HG02798 (cell line): ENCODE results near the gene USP2.

Experiments used
- ATAC-seq: cut with Tn5 transposase; IDR thresholded peaks from one replicate; pipeline ENCODE4 v1.9.1; 2021; ENCODE audit warnings: mild to moderate bottlenecking; ENCODE audit not compliant: unreplicated experiment, poor library complexity

USP2 gene

GRCh38 chr11:119315131-119316015, 66.1 kb downstream of the USP2 start:
- peak; percentile 41 for ATAC-seq

- no peak for ATAC-seq
These were observed 66.8 kb downstream of the USP2 start for GRCh38 chr11:119314726-119315125.

- ATAC-seq: no peak
These were observed 70.8 kb downstream of the USP2 start for GRCh38 chr11:119310682-119311052.

DNA sequence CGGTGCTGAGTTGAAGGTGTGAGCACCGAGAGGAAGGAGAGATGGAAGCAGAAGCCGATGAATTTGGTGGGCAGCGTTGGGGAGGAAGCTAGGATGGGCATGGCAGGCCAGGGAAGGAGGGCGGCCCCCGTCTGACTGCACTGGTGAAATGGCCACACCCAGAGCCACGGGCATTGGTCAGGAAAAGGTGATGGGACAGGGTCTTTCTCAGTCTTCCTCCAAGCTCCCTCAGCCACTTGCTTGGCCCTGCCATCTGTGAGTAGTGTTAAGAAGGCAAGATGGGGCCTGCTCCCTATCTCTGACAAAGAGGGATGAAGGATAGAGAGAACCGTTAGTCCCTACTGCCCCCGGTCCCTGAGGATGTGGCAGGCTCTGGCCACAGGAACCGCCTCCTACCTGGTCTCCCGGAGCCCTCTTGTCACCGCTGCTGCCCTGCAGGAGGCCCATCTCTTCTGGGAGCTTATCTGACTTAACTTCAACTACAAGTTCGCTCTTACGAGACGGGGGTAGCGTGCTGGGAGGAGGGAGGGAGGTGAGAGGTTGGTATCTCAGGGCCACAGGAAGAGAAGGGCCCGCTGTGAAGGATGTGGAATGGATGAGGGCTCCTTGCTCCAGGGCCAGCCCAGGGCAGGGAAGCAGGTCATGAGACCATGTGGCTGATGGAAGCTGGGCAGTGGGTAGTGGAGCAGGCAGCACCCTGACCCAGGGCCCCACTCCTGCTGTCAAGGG, 71.4 kb downstream of the USP2 start:
- ATAC-seq: no peak

DNA sequence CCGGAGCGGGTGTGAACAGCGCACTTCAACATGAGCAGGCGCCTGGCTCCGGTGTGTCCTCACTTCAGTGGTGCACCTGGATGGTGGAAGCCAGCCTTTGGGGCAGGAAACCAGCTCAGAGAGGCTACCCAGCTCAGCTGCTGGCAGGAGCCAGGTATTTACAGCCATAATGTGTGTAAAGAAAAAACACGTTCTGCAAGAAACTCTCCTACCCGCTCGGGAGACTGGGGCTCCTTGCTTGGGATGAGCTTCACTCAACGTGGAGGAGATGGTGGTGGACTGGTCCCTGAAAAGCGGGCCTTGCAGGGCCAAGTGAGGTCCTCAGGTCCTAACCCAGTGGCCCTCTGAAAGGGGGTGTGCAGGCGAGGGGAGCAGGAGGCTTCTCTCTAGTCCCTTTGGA, 72.1 kb downstream of the USP2 start:
- no peak for ATAC-seq

- ATAC-seq: no peak
These were observed 73.5 kb downstream of the USP2 start for GRCh38 chr11:119307974-119308373.

DNA sequence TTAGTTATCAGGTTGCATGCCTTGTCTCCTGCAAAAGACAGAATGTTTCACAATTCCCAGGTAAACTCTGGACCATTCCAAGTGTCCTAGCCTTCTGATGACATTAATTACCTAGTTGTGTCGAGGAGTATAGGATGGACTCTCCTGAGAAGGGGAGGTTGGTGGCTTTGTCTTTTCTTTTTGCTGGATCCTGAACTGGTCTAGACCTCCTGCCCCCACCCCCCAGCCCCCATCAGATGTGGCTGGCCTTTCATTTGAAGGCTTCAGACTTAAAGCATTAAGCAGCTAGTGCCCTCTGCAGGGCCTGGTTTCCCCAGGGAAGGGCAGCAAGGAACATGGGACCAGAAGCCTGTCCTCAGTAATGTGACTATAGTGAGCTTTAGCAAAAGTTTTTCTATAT, 74.3 kb downstream of the USP2 start:
- ATAC-seq: no peak

- ATAC-seq: no peak
These were observed 75.1 kb downstream of the USP2 start for GRCh38 chr11:119306373-119306890.

DNA sequence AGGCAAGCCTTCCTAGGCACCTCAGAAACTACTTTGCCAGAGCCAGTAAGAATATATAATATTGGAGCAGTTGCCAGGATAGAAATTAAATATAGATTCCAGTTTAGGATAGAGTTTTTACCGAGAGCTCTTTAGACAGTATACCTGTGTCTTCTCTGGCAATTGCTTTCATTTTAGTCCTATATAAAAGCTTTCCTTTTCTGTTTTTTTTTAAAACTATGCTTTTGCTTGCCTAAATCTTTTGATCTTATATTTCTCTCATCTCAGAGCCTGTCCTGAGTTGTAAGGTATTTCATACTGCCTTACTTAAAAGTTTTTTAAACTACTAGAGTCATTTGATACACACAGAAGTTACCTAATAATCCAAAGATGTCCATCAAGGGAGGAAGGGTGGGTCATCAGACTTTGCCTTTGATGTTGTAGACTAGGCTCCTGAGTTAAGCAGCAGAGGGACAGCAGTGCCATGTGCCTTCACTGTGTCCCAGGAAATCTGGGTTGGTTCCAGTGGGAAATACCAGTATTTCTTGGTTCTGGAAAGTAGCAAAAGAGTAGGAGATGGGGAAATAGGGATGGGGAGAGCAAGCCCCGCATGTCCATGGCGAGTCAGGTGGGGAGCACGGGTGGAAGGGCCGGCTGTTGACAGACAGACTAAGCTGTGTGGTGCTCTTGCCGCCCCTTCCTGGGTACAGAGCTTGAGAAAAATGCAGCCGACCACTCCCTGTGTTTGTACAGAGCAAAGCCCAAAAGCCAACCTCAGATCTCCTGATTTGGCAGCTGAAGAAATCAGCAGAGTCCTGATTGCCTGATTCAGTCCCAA, 75.7 kb downstream of the USP2 start:
- no peak for ATAC-seq
